SK-N-SH treated with all-trans-retinoic acid at 6 μM for 48 hours (cell line): ENCODE measurements around the gene SARNP.

Source experiments
- ATAC-seq: fragments of 200-7000 bp; cut with Tn5 transposase; 3 replicates; pipeline ENCODE4 v1.9.1; 2020; ENCODE audit warnings: mild to moderate bottlenecking, moderate library complexity
- BACH2 ChIP-seq: fragments of 250-450 bp; sonication (Bioruptor Pico); IDR thresholded peaks from 2 replicates; pipeline ENCODE4 v1.9.0; 2021; ENCODE audit warnings: mild to moderate bottlenecking, borderline replicate concordance
- CSDC2 ChIP-seq: fragments of 250-450 bp; sonication (Bioruptor Pico); IDR thresholded peaks from 2 replicates; pipeline ENCODE4 v1.5.0; 2020; ENCODE audit warnings: mild to moderate bottlenecking, moderate library complexity
- RARB ChIP-seq: fragments of 250-450 bp; sonication (Bioruptor Pico); IDR thresholded peaks from 2 replicates; pipeline ENCODE4 v1.8.0; 2021; ENCODE audit warnings: mild to moderate bottlenecking, moderate library complexity
- TOX ChIP-seq: fragments of 250-450 bp; sonication (Bioruptor Pico); IDR thresholded peaks from 2 replicates; pipeline ENCODE4 v1.8.0; 2021; ENCODE audit warnings: mild to moderate bottlenecking, moderate library complexity, borderline replicate concordance
- ZNF565 ChIP-seq: fragments of 450-650 bp; formaldehyde crosslinking; conservative IDR thresholded peaks from 2 replicates; pipeline ENCODE4 v1.5.0; 2020; ENCODE audit warnings: low read depth, mild to moderate bottlenecking, moderate library complexity

The SARNP gene

GRCh38 chr12:55707841-55708694 is 109.5 kb downstream of the SARNP start, which contains the start of gene ITGA7:
TSS of gene ITGA7 (minus strand) at chr12:55707904. CDS start at chr12:55707682, 222 bp downstream.
- peak; percentile 87 for ATAC-seq
- TF ChIP-seq TOX (CRISPR knock-in tag) (no peak), ZNF565 (CRISPR knock-in tag) (no peak), CSDC2 (CRISPR knock-in tag) (no peak), RARB (CRISPR knock-in tag) (no peak), BACH2 (no peak)
